Osteocyte (in vitro differentiated cells): Measurements from ENCODE around the gene ERICH2. TPM values are rescaled to one million over a fixed set of nuclear protein-coding genes. Genes with fewer than 3 reads are reported as not detected.

Experiments
- DNase-seq: peaks from one replicate; pipeline ENCODE4 v3.0.0; 2021; ENCODE audit warnings: mixed read lengths; ENCODE audit not compliant: unreplicated experiment; ENCODE audit errors: extremely low spot score
- H3K27ac Mint-ChIP-seq: one replicate; pipeline ENCODE4 v1.8.0; 2021; ENCODE audit warnings: mild to moderate bottlenecking, mixed read lengths; ENCODE audit not compliant: unreplicated experiment
- H3K27me3 Mint-ChIP-seq: one replicate; pipeline ENCODE4 v1.8.0; 2021; ENCODE audit warnings: mixed read lengths; ENCODE audit not compliant: unreplicated experiment
- H3K36me3 Mint-ChIP-seq: one replicate; pipeline ENCODE4 v1.8.0; 2021; ENCODE audit warnings: mixed read lengths; ENCODE audit not compliant: unreplicated experiment
- H3K4me1 Mint-ChIP-seq: one replicate; pipeline ENCODE4 v1.8.0; 2021; ENCODE audit warnings: mixed read lengths; ENCODE audit not compliant: unreplicated experiment
- H3K4me3 Mint-ChIP-seq: one replicate; pipeline ENCODE4 v1.8.0; 2021; ENCODE audit warnings: mild to moderate bottlenecking, moderate library complexity, mixed read lengths; ENCODE audit not compliant: unreplicated experiment
- H3K9me3 Mint-ChIP-seq: one replicate; pipeline ENCODE4 v1.8.0; 2021; ENCODE audit warnings: mixed read lengths; ENCODE audit not compliant: unreplicated experiment
- CTCF ChIP-seq: fragments of 200-600 bp; sonication (generic); IDR thresholded peaks from 2 replicates; pipeline ENCODE4 v1.5.0; 2021; ENCODE audit warnings: antibody characterized with exemption, mild to moderate bottlenecking, moderate library complexity
- total RNA-seq: library from RNA; stranded (reverse); gene quantifications from 2 replicates; pipeline ENCODE4 v1.2.1, GENCODE V29; 2021

ERICH2 gene
- total RNA-seq, 1 donor from 2014 or later = not detected

GRCh38 chr2:170836027-170836426 lies 65.8 kb downstream of the ERICH2 start:
- H3K9me3 Mint-ChIP-seq = no peaks in the 10 kb centered on the region
- H3K27ac Mint-ChIP-seq = no peak overlapping the region
- H3K4me3 Mint-ChIP-seq = no peak overlapping the region
- H3K36me3 Mint-ChIP-seq = no peaks in the 10 kb centered on the region
- DNase-seq = no peak
- peaks cover 45% of the 10 kb centered on the region for H3K27me3 Mint-ChIP-seq
- TF ChIP-seq CTCF = no peak
- no peaks in the 10 kb centered on the region for H3K4me1 Mint-ChIP-seq

- DNase-seq = no peak
- no peak for TF ChIP-seq CTCF
- Mint-ChIP-seq H3K4me3 (no peak overlapping the region), H3K27me3 (peaks cover 27% of the 10 kb centered on the region), H3K4me1 (peaks cover 4% of the 10 kb centered on the region), H3K9me3 (no peaks in the 10 kb centered on the region), H3K27ac (no peak overlapping the region), H3K36me3 (no peaks in the 10 kb centered on the region)
These were observed 70.6 kb downstream of the ERICH2 start for GRCh38 chr2:170840717-170841210.

- Mint-ChIP-seq H3K4me3 (no peak overlapping the region), H3K27ac (no peak overlapping the region), H3K9me3 (no peaks in the 10 kb centered on the region), H3K4me1 (peaks cover 4% of the 10 kb centered on the region), H3K36me3 (no peaks in the 10 kb centered on the region), H3K27me3 (peaks cover 14% of the 10 kb centered on the region)
- TF ChIP-seq CTCF = no peak
- no peak for DNase-seq
These were observed 72.6 kb downstream of the ERICH2 start for GRCh38 chr2:170842785-170843184.

- no peaks in the 10 kb centered on the region for H3K9me3 Mint-ChIP-seq
- H3K4me1 Mint-ChIP-seq = peaks cover 4% of the 10 kb centered on the region
- no peak for DNase-seq
- peaks cover 6% of the 10 kb centered on the region for H3K27me3 Mint-ChIP-seq
- H3K27ac Mint-ChIP-seq = no peak overlapping the region
- no peaks in the 10 kb centered on the region for H3K36me3 Mint-ChIP-seq
- no peak for TF ChIP-seq CTCF
- no peak overlapping the region for H3K4me3 Mint-ChIP-seq
These were observed 73.5 kb downstream of the ERICH2 start for GRCh38 chr2:170843656-170844055.

- H3K36me3 Mint-ChIP-seq = no peaks in the 10 kb centered on the region
- no peaks in the 10 kb centered on the region for H3K27me3 Mint-ChIP-seq
- no peak for TF ChIP-seq CTCF
- H3K4me3 Mint-ChIP-seq = no peak overlapping the region
- DNase-seq = no peak
- H3K4me1 Mint-ChIP-seq = peaks cover 4% of the 10 kb centered on the region
- no peaks in the 10 kb centered on the region for H3K9me3 Mint-ChIP-seq
- H3K27ac Mint-ChIP-seq = no peak overlapping the region
These were observed 75.2 kb downstream of the ERICH2 start for GRCh38 chr2:170845343-170845742.
